Measurements from ENCODE around the gene FBN1. TPM values are rescaled to one million over a fixed set of nuclear protein-coding genes. Genes with fewer than 3 reads are reported as not detected.

FBN1 gene
- total RNA-seq (ENCODE audit: insufficient read depth, low replicate concordance): 1,693 TPM

- peak; percentile 94 for DNase-seq (ENCODE audit: low spot score)
Observed at GRCh38 chr15:48645558-48646330, at the start of gene FBN1. TSS of gene FBN1 (minus strand) at chr15:48645709. CDS start at chr15:48644769, 940 bp downstream.

GRCh38 chr15:48693484-48693883, 48.0 kb upstream of the FBN1 start:
- DNase-seq (ENCODE audit: low spot score): peak; percentile 76

GRCh38 chr15:48688493-48688892, 43.0 kb upstream of the FBN1 start:
- no peak for DNase-seq (ENCODE audit: low spot score)

GRCh38 chr15:48683991-48684765, 38.7 kb upstream of the FBN1 start:
- DNase-seq (ENCODE audit: low spot score): no peak

GRCh38 chr15:48682942-48683651, 37.6 kb upstream of the FBN1 start:
- peak; percentile 18 for DNase-seq (ENCODE audit: low spot score)

GRCh38 chr15:48681353-48681752, 35.8 kb upstream of the FBN1 start:
- DNase-seq (ENCODE audit: low spot score): peak; percentile 56

GRCh38 chr15:48680841-48681240, 35.3 kb upstream of the FBN1 start:
- DNase-seq (ENCODE audit: low spot score): no peak

GRCh38 chr15:48679952-48680351, 34.4 kb upstream of the FBN1 start:
- DNase-seq (ENCODE audit: low spot score): no peak

- DNase-seq (ENCODE audit: low spot score): no peak
Observed at GRCh38 chr15:48678851-48679250, 33.3 kb upstream of the FBN1 start.

GRCh38 chr15:48677821-48678220, 32.3 kb upstream of the FBN1 start:
- DNase-seq (ENCODE audit: low spot score): no peak

- DNase-seq (ENCODE audit: low spot score): no peak
Observed at GRCh38 chr15:48675436-48675835, 29.9 kb upstream of the FBN1 start.

- DNase-seq (ENCODE audit: low spot score): no peak
Observed at GRCh38 chr15:48674876-48675275, 29.4 kb upstream of the FBN1 start.

- no peak for DNase-seq (ENCODE audit: low spot score)
Observed at GRCh38 chr15:48672206-48672605, 26.7 kb upstream of the FBN1 start.

- no peak for DNase-seq (ENCODE audit: low spot score)
Observed at GRCh38 chr15:48671103-48672022, 25.9 kb upstream of the FBN1 start.

GRCh38 chr15:48667701-48668100, 22.2 kb upstream of the FBN1 start:
- DNase-seq (ENCODE audit: low spot score): no peak

- DNase-seq (ENCODE audit: low spot score): no peak
Observed at GRCh38 chr15:48664436-48664835, 18.9 kb upstream of the FBN1 start.

- peak; percentile 50 for DNase-seq (ENCODE audit: low spot score)
Observed at GRCh38 chr15:48657950-48658591, 12.6 kb upstream of the FBN1 start.

- DNase-seq (ENCODE audit: low spot score): no peak
Observed at GRCh38 chr15:48654801-48655200, 9.3 kb upstream of the FBN1 start.

GRCh38 chr15:48653913-48654670, 8.6 kb upstream of the FBN1 start:
- DNase-seq (ENCODE audit: low spot score): no peak

GRCh38 chr15:48653216-48653615, 7.7 kb upstream of the FBN1 start:
- DNase-seq (ENCODE audit: low spot score): no peak
